Right forelimb (tissue), 1 donor: ENCODE results near the gene CD59.
"Not testable (repeated sequence)": the region's sequence is repeated elsewhere in the genome, so short reads cannot be mapped to it uniquely, and the experiment has no call there.

Source experiments
- DNase-seq: peaks from one replicate; pipeline ENCODE4 v3.0.0-alpha.2; 2018

CD59 gene

GRCh38 chr11:33665350-33666106, 70.7 kb downstream of the CD59 start:
- DNase-seq, result no peak

GRCh38 chr11:33664827-33665226, 71.4 kb downstream of the CD59 start:
- DNase-seq, result no peak

GRCh38 chr11:33664166-33664565, 72.1 kb downstream of the CD59 start:
- DNase-seq, result no peak

- DNase-seq, result no peak
Observed at GRCh38 chr11:33663121-33663520, 73.1 kb downstream of the CD59 start.

GRCh38 chr11:33661526-33661925, 74.7 kb downstream of the CD59 start:
- not testable (repeated sequence) for DNase-seq

- DNase-seq, result no peak
Observed at GRCh38 chr11:33660962-33661361, 75.3 kb downstream of the CD59 start.

- no peak for DNase-seq
Observed at GRCh38 chr11:33659370-33660139, 76.7 kb downstream of the CD59 start.

GRCh38 chr11:33658195-33658900, 77.9 kb downstream of the CD59 start:
- DNase-seq, result no peak

GRCh38 chr11:33657757-33658156, 78.5 kb downstream of the CD59 start:
- no peak for DNase-seq

- no peak for DNase-seq
Observed at GRCh38 chr11:33656768-33657167, 79.5 kb downstream of the CD59 start.

- no peak for DNase-seq
Observed at GRCh38 chr11:33655842-33656600, 80.2 kb downstream of the CD59 start.

- no peak for DNase-seq
Observed at GRCh38 chr11:33654594-33654993, 81.6 kb downstream of the CD59 start.
